HG03066 (cell line): Measurements from ENCODE around the gene PIP4K2B.
"Not testable (repeated sequence)": the region's sequence is repeated elsewhere in the genome, so short reads cannot be mapped to it uniquely, and the experiment has no call there.

Experiments
- ATAC-seq: cut with Tn5 transposase; IDR thresholded peaks from one replicate; pipeline ENCODE4 v1.9.1; 2021; ENCODE audit warnings: low read depth; ENCODE audit not compliant: unreplicated experiment

The PIP4K2B gene

GRCh38 chr17:38799501-38800236 lies at the start of gene PIP4K2B:
TSS of gene PIP4K2B (minus strand) at chr17:38799556. CDS start at chr17:38799424, 132 bp downstream.
- peak; percentile 79 for ATAC-seq

GRCh38 chr17:38848557-38848891 lies 49.2 kb upstream of the PIP4K2B start:
- ATAC-seq: no peak

- ATAC-seq: no peak
These were observed 45.0 kb upstream of the PIP4K2B start for GRCh38 chr17:38844261-38844757.

- no peak for ATAC-seq
These were observed 26.4 kb upstream of the PIP4K2B start for GRCh38 chr17:38825762-38826247.

- peak; percentile 69 for ATAC-seq
These were observed 25.8 kb upstream of the PIP4K2B start, which contains the start of gene CWC25 for GRCh38 chr17:38824899-38825761. TSS of gene CWC25 (minus strand) at chr17:38825321. CDS start at chr17:38825183, 138 bp downstream.

GRCh38 chr17:38815576-38816193 lies 16.3 kb upstream of the PIP4K2B start:
- no peak for ATAC-seq

GRCh38 chr17:38809828-38810227 lies 10.5 kb upstream of the PIP4K2B start:
- ATAC-seq: no peak

GRCh38 chr17:38800237-38800760 lies 943 bp upstream of the PIP4K2B start:
- no peak for ATAC-seq

GRCh38 chr17:38798614-38799500 lies 499 bp downstream of the PIP4K2B start:
- ATAC-seq: peak; percentile 20

- no peak for ATAC-seq
These were observed 1.5 kb downstream of the PIP4K2B start for GRCh38 chr17:38797828-38798227.

GRCh38 chr17:38797158-38797490 lies 2.2 kb downstream of the PIP4K2B start:
- ATAC-seq: no peak

GRCh38 chr17:38796451-38797157 lies 2.8 kb downstream of the PIP4K2B start:
- ATAC-seq: no peak

GRCh38 chr17:38794221-38794620 lies 5.1 kb downstream of the PIP4K2B start:
- no peak for ATAC-seq

- ATAC-seq: no peak
These were observed 8.2 kb downstream of the PIP4K2B start for GRCh38 chr17:38791162-38791561.

- not testable (repeated sequence) for ATAC-seq
These were observed 9.1 kb downstream of the PIP4K2B start for GRCh38 chr17:38790148-38790707.

- no peak for ATAC-seq
These were observed 10.2 kb downstream of the PIP4K2B start for GRCh38 chr17:38789185-38789584.

- not testable (repeated sequence) for ATAC-seq
These were observed 11.4 kb downstream of the PIP4K2B start for GRCh38 chr17:38787999-38788398.

- ATAC-seq: no peak
These were observed 13.0 kb downstream of the PIP4K2B start for GRCh38 chr17:38786372-38786771.

GRCh38 chr17:38783227-38783626 lies 16.1 kb downstream of the PIP4K2B start:
- no peak for ATAC-seq
